Medulla oblongata (tissue), 1 donor: ENCODE data around the gene HAVCR2.
"Not testable (repeated sequence)": the region's sequence is repeated elsewhere in the genome, so short reads cannot be mapped to it uniquely, and the experiment has no call there.

Source experiments
- DNase-seq: peaks from one replicate; pipeline ENCODE4 v3.0.0-alpha.2; 2015; ENCODE audit errors: extremely low spot score

The HAVCR2 gene

DNA sequence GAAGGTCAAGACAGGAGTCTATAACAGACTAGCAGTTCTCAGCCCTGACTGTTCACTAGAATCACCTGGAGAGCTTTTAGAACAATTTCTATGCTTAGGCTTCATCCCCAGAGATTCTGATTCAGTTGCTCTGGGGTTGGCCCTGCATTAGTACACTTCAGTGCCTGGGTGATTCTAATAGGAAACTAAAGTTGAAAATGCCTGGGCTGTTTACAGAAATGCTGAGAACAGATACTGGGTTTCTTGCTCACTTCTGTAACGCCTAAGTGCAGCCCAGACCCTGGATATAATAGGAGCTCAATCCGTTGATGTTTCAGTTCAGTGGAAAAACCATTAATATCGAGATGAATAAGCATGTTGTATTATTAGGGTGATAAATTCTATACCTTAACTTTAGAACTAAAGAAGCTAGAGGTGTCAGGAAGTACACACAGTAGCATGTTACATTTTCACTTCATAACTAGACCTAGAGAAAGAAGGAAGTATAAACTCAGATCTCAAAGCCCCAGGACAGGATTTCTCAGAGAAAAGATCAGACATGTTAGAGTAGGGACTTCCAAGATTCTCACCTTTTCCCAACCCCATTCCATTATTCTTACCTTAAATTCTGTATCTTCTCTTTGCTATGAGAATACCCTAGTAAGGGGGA, 20.4 kb downstream of the HAVCR2 start:
- DNase-seq, result no peak

- no peak for DNase-seq
Measured at GRCh38 chr5:157086751-157087359, 22.0 kb downstream of the HAVCR2 start.

DNA sequence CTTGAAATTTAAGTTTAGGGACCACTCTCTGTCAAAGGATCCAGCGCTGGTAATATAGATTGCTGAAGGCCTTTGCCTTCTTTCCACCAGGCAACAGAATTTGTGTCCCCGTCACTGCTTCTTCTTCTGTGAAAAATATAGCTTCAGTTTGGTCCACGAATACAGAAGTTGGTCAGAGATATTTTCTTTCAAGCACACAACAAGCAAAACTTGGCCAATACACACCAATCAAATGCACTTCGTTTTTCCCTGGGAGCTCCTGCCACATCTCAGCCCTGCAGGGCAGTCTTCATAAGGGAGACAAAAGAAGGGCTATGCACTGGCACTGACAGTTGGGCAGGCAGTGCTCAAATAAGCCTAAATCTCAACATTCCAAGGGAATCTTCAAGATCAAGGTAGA, 22.9 kb downstream of the HAVCR2 start:
- DNase-seq, result peak; percentile 53

GRCh38 chr5:157080286-157080685, 28.6 kb downstream of the HAVCR2 start:
- DNase-seq, result no peak

GRCh38 chr5:157076558-157076957, 32.3 kb downstream of the HAVCR2 start:
- peak; percentile 15 for DNase-seq

DNA sequence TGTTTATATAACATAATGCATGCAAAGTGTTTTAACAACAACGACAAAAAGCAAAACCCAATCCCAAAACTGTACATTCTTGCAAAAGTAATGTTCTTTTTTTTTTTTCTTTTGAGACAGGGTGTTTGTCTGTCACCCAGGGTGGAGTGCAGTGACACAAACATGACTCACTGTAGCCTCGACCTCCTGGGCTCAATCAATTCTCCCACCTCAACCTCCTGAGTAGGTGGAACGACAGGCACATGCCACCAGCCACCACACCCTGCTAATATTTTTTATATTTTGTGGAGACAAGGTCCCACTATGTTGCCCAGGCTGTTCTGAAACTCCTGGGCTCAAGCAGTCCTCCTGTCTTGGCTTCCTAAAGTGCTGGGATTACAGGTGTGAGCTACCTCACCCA, 36.3 kb downstream of the HAVCR2 start:
- DNase-seq, result no peak

DNA sequence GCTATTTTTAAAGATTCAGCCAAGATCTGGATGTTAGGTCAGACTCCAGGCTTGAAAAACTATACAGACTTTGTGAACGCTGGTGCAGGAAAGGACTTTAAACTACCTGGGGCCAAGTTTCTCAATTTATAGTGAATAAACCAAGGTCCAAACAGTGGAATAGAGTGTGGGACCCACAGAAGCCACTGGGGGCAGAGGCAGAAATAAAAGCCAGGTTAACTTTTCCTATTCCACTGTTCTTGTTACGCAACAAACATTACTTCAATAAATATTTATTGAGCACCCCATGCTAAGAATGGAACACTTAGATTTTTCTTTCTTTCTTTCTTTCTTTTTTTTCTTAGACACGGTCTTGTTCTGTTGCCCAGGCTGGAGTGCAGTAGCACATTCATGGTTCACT, 38.9 kb downstream of the HAVCR2 start:
- DNase-seq, result no peak

DNA sequence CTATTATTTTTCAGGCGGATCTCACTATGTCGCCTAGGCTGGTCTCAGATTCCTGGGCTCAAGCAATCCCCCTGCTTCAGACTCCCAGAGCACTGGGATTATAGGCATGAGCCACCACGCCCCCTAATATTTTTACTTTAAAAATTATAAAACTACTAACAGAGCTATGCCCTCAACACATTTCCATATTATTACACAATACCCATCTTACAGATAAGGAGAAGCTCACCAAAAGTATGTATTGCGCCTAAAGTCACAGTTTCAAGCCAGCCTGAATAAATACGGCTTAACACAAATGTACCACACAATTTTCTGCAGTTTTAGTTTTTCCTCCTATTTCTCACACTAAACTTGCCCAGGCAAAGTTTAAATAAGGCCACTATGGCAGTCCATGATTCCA, 40.1 kb downstream of the HAVCR2 start:
- DNase-seq, result no peak

GRCh38 chr5:157068339-157068738, 40.5 kb downstream of the HAVCR2 start:
- DNase-seq, result no peak

DNA sequence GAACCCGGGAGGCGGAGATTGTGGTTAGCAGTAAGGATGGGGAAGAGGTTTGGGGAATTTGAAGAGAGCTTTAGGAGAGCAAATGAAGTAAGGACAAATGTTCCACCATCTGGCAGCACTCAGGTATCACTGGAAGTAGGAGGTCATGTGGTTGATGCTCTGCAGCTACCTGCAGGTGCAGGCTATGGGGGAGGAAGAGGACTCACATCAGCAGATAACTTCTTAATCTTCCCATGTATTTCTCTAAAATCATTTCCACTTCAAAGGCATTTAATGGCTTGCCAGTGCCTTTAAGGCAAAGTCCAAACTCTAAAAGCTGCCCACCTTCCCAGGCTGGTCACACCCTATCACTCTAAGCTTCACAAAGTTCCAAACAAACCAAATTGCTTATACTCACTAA, 41.8 kb downstream of the HAVCR2 start:
- DNase-seq, result no peak

DNA sequence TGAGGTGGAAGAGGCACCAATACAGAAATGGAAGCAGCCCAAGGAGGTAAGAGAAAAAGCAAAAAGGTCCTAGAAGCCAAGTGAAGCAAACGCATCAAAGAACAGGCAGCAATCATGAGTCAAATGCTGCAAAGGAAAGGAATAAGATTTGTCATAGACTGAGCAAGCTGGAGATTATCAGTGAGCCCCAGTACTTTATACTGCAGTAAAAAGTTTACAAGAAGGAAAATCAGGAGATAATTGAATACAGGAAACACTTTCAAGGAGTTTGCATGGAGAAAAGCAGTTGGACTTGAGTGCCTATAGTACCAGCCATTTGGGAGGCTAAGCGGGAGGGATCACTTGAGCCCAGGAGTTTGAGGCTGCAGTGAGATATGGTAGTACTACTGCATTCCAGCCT, 42.8 kb downstream of the HAVCR2 start:
- no peak for DNase-seq

DNA sequence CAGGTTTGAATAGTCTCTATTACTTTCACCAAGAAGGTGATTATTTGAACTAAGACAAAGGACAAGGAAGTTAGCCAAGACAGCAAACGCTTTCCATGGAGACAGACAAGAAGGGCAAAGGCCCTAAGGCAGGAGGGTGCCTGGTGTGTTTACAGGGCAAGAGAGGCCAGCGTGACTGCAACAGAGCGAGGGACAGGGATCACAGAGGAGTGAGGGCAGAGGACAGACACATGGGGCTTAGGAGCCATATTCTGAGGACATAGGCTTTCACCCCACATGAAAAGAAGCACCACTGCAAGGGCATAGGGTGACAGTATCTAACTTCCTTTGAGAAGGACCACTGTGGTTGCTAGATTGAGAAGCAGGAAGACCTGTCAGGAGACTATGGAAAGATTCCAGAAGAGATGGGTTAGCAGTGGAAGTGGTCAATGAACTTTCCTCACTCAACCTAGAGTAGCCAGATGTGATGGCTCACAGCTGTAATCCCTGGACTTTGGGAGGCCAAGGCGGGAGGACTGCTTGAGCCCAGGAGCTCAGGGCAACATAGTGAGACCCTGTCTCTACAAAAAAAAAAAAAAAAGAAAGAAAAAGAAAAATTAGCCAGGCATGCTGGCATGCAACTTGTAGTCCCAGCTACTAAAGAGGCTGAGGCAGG, 44.9 kb downstream of the HAVCR2 start:
- DNase-seq, result no peak

DNA sequence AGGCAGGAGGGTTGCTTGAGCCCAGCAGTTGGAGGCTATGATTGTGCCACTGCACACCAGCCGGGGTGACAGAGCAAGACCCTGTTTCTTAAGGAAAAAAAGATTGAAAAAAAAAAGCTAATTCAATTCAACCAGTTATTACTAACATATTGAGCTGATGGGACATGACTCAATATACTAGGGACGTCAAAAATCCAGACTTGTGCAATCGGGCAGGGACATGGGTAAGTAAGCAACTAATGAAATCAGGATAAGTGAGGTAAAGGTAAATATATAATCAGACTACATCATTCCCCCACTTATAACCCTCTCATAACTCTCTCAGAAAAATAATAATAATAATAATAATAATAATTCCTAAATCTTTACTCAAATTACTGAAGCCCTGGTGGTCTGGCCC, 49.0 kb downstream of the HAVCR2 start:
- DNase-seq, result no peak

- DNase-seq, result no peak
Measured at GRCh38 chr5:157059093-157059539, 49.7 kb downstream of the HAVCR2 start, which contains the start of gene HAVCR1. Gene HAVCR1 (minus strand): TSS chr5:157059116. CDS start chr5:157057943, 1,173 bp downstream.

DNA sequence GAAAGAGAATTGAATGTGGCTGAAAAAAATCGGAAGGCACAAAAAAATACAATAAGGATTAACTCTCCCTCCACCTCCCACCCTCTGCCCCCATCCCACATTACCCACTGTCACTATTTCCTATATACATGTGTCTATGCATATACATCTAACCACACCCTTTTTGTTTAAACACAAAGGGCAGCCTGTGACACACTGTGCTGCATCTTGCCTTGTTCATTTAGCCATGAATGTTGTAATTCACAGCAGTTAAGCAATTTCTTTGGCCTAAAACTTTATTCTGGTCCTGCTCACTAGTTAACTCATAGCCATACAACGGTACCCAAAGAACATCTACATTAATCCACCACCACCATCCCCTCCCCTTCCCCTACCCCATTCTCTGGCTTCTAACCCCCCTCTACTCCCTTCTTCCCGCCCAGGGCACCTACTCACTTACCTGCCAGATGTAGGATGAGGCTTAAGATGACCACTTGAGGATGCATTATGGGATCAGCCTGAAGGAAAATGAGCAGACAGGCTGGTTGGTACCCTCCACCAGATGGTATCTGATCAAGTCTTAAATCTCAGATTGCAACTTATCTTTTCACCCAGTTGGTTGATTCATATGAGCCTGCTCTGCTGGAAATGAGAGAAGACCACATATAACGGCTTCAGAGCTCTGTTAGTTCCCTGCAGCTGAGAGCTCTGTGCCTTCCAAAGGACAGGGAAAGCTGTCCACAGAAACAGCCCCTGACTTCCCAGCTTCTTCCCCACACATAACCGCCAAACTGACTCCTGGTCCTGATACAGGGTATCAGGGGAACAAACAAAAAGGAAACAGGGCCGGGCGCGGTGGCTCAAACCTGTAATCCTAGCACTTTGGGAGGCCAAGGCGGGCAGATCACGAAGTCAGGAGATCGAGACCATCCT, 51.1 kb downstream of the HAVCR2 start:
- DNase-seq, result no peak

GRCh38 chr5:157056848-157057247, 52.0 kb downstream of the HAVCR2 start:
- not testable (repeated sequence) for DNase-seq

- no peak for DNase-seq
Measured at GRCh38 chr5:157051604-157052245, 57.1 kb downstream of the HAVCR2 start.

DNA sequence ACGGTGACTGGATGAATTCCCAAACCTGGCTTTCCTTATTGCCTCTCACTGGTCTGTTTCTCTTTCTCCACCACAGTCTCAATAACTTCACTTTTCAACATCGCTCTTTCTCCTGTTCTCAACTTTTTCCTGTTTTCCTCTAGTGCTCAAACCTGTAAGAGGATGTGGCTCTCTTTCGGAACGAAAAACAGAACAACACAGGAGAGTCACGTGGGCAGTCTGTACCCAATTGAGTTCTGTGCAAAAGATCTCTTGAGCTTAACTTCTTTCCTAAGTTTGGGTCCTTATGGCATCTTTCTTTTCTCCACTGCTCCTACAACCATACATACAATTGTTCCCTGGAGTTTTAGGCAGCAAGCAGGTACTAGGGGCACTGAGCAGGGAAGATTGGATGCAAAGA, 58.8 kb downstream of the HAVCR2 start:
- DNase-seq, result peak; percentile 27

- no peak for DNase-seq
Measured at GRCh38 chr5:157049605-157050004, 59.2 kb downstream of the HAVCR2 start.

GRCh38 chr5:157047898-157048297, 60.9 kb downstream of the HAVCR2 start:
- no peak for DNase-seq

GRCh38 chr5:157047016-157047415, 61.8 kb downstream of the HAVCR2 start:
- not testable (repeated sequence) for DNase-seq

GRCh38 chr5:157046041-157046440, 62.8 kb downstream of the HAVCR2 start:
- no peak for DNase-seq
